Stomach (tissue), 4 donors: ENCODE results near the gene TMEM92.

Experiments
- CTCF ChIP-seq, 7 experiments: fragments of 450-650 bp in 4 of 7; fragments of 200-600 bp in 3 of 7; sonication (generic) in 3 of 7; IDR thresholded peaks; one replicate each; pipeline ENCODE4 v1.5.1; 2016 to 2019; ENCODE audit warnings: antibody characterized with exemption in 7 of 7, control low read depth in 2 of 7, mild to moderate bottlenecking in 1 of 7
- EP300 ChIP-seq: sonication (generic); formaldehyde crosslinking; IDR thresholded peaks from one replicate; pipeline ENCODE4 v1.6.1; 2017; ENCODE audit warnings: antibody characterized with exemption
- POLR2A ChIP-seq, 4 donors: fragments of 450-650 bp; IDR thresholded peaks; one replicate each; pipeline ENCODE4 v1.6.1; 2016; ENCODE audit warnings: antibody characterized with exemption in 4 of 4, control low read depth in 2 of 4, mild to moderate bottlenecking in 1 of 4, moderate library complexity in 1 of 4
- POLR2AphosphoS5 ChIP-seq, 3 donors: sonication (generic); formaldehyde crosslinking; IDR thresholded peaks; one replicate each; pipeline ENCODE4 v1.6.1; 2016; ENCODE audit warnings: antibody characterized with exemption in 3 of 3

GRCh38 chr17:50248255-50248654, 26.0 kb upstream of the TMEM92 start:
- no peak for TF ChIP-seq CTCF (IDR thresholded peaks at IDR 0.05)
- no peak for TF ChIP-seq POLR2A (IDR thresholded peaks at IDR 0.05)
- TF ChIP-seq EP300: no peak
- TF ChIP-seq POLR2AphosphoS5 (IDR thresholded peaks at IDR 0.05): no peak
